ENCODE data around the gene AP1S1.

DNA sequence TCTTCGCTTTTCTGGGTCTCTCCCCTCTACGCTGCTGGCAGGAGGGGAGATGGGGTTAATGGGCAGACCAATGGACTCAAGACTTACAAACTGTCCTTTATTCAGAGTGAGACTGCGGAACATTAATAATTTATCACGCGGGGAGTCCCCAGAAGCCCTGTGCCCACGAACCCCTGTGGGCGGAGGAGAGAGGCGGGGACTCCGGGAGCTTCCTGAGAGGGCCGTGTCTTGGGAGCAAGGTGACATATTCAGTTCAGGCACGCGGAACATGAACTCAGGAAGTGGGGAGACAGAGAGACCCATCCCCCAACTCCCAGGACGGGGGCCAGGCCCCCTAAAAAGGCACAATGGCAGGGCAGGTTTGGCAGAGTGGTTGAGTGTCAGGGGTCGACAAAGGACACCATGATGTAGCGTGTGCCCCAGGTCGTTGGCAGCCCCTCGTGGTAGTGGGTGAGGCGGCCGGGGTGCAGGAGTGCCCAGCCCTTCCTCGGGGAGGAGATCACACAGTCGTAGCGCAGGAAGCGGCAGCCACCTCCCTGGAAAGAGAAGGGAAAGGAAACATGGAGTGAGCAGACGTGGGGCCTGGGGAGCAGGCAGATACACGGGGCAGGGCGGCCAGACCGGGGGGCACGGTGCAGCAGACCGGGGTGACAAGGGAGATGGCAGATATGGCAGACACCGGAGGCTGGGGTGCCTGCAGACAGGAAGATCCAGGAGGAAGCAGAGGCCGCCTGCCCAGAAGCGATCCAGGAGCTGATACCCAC is 51.8 kb downstream of the AP1S1 start:
- TF ChIP-seq, protein P1, sequence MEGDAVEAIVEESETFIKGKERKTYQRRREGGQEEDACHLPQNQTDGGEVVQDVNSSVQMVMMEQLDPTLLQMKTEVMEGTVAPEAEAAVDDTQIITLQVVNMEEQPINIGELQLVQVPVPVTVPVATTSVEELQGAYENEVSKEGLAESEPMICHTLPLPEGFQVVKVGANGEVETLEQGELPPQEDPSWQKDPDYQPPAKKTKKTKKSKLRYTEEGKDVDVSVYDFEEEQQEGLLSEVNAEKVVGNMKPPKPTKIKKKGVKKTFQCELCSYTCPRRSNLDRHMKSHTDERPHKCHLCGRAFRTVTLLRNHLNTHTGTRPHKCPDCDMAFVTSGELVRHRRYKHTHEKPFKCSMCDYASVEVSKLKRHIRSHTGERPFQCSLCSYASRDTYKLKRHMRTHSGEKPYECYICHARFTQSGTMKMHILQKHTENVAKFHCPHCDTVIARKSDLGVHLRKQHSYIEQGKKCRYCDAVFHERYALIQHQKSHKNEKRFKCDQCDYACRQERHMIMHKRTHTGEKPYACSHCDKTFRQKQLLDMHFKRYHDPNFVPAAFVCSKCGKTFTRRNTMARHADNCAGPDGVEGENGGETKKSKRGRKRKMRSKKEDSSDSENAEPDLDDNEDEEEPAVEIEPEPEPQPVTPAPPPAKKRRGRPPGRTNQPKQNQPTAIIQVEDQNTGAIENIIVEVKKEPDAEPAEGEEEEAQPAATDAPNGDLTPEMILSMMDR (CRISPR knock-in tag; IDR thresholded peaks at IDR 0.05): no peak
- TF ChIP-seq ZFP1 (CRISPR knock-in tag; IDR thresholded peaks at IDR 0.05) (no peak), KAT2B (IDR thresholded peaks at IDR 0.05; ENCODE audit: borderline replicate concordance, low read depth, low read length) (no peak), BRCA1 (CRISPR knock-in tag; IDR thresholded peaks at IDR 0.05) (no peak), PHF21A (CRISPR knock-in tag; IDR thresholded peaks at IDR 0.05) (no peak), TSC22D2 (CRISPR knock-in tag; IDR thresholded peaks at IDR 0.05; ENCODE audit: borderline replicate concordance) (no peak), SPEN (CRISPR knock-in tag; IDR thresholded peaks at IDR 0.05; ENCODE audit: low read depth) (no peak), ZFX (CRISPR knock-in tag; IDR thresholded peaks at IDR 0.05; ENCODE audit: low read depth) (no peak), NFE2L2 (IDR thresholded peaks at IDR 0.05; ENCODE audit: low read length) (no peak), XRCC5 (optimal IDR thresholded peaks at IDR 0.05; ENCODE audit: low read length) (no peak), ZNF432 (CRISPR knock-in tag; IDR thresholded peaks at IDR 0.05; ENCODE audit: borderline replicate concordance) (no peak)
- TF ChIP-seq, protein P2, sequence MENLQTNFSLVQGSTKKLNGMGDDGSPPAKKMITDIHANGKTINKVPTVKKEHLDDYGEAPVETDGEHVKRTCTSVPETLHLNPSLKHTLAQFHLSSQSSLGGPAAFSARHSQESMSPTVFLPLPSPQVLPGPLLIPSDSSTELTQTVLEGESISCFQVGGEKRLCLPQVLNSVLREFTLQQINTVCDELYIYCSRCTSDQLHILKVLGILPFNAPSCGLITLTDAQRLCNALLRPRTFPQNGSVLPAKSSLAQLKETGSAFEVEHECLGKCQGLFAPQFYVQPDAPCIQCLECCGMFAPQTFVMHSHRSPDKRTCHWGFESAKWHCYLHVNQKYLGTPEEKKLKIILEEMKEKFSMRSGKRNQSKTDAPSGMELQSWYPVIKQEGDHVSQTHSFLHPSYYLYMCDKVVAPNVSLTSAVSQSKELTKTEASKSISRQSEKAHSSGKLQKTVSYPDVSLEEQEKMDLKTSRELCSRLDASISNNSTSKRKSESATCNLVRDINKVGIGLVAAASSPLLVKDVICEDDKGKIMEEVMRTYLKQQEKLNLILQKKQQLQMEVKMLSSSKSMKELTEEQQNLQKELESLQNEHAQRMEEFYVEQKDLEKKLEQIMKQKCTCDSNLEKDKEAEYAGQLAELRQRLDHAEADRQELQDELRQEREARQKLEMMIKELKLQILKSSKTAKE (CRISPR knock-in tag; IDR thresholded peaks at IDR 0.05; ENCODE audit: borderline replicate concordance): no peak
- TF ChIP-seq, protein P3, sequence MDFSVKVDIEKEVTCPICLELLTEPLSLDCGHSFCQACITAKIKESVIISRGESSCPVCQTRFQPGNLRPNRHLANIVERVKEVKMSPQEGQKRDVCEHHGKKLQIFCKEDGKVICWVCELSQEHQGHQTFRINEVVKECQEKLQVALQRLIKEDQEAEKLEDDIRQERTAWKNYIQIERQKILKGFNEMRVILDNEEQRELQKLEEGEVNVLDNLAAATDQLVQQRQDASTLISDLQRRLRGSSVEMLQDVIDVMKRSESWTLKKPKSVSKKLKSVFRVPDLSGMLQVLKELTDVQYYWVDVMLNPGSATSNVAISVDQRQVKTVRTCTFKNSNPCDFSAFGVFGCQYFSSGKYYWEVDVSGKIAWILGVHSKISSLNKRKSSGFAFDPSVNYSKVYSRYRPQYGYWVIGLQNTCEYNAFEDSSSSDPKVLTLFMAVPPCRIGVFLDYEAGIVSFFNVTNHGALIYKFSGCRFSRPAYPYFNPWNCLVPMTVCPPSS (IDR thresholded peaks at IDR 0.05): no peak
- TF ChIP-seq, protein P4, sequence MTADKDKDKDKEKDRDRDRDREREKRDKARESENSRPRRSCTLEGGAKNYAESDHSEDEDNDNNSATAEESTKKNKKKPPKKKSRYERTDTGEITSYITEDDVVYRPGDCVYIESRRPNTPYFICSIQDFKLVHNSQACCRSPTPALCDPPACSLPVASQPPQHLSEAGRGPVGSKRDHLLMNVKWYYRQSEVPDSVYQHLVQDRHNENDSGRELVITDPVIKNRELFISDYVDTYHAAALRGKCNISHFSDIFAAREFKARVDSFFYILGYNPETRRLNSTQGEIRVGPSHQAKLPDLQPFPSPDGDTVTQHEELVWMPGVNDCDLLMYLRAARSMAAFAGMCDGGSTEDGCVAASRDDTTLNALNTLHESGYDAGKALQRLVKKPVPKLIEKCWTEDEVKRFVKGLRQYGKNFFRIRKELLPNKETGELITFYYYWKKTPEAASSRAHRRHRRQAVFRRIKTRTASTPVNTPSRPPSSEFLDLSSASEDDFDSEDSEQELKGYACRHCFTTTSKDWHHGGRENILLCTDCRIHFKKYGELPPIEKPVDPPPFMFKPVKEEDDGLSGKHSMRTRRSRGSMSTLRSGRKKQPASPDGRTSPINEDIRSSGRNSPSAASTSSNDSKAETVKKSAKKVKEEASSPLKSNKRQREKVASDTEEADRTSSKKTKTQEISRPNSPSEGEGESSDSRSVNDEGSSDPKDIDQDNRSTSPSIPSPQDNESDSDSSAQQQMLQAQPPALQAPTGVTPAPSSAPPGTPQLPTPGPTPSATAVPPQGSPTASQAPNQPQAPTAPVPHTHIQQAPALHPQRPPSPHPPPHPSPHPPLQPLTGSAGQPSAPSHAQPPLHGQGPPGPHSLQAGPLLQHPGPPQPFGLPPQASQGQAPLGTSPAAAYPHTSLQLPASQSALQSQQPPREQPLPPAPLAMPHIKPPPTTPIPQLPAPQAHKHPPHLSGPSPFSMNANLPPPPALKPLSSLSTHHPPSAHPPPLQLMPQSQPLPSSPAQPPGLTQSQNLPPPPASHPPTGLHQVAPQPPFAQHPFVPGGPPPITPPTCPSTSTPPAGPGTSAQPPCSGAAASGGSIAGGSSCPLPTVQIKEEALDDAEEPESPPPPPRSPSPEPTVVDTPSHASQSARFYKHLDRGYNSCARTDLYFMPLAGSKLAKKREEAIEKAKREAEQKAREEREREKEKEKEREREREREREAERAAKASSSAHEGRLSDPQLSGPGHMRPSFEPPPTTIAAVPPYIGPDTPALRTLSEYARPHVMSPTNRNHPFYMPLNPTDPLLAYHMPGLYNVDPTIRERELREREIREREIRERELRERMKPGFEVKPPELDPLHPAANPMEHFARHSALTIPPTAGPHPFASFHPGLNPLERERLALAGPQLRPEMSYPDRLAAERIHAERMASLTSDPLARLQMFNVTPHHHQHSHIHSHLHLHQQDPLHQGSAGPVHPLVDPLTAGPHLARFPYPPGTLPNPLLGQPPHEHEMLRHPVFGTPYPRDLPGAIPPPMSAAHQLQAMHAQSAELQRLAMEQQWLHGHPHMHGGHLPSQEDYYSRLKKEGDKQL (CRISPR knock-in tag; IDR thresholded peaks at IDR 0.05; ENCODE audit: low read depth): no peak

Measured in HepG2 (cell line).